Brain microvascular endothelial cell (primary cell): Measurements from ENCODE around the gene SRSF11.

ENCODE experiments used
- DNase-seq: peaks from one replicate; pipeline ENCODE4 v3.0.0-alpha.2; 2020
- H3K27ac ChIP-seq: fragments of 250-450 bp; sonication (Bioruptor Pico); 2 replicates; pipeline ENCODE4 v1.5.1; 2020; ENCODE audit warnings: mild to moderate bottlenecking, moderate library complexity
- H3K27me3 ChIP-seq: fragments of 250-450 bp; sonication (Bioruptor Pico); replicated peaks from 2 replicates; pipeline ENCODE4 v1.5.1; 2020; ENCODE audit warnings: mild to moderate bottlenecking
- H3K36me3 ChIP-seq: fragments of 250-450 bp; sonication (Bioruptor Pico); replicated peaks from 2 replicates; pipeline ENCODE4 v1.5.1; 2020; ENCODE audit warnings: mild to moderate bottlenecking
- H3K4me3 ChIP-seq: 2 replicates; pipeline ENCODE4 v1.5.1; 2011; ENCODE audit warnings: low read depth, mild to moderate bottlenecking, control low read depth, low read length, moderate library complexity
- in situ Hi-C: cut with HindIII; loops from 2 replicates; pipeline ENCODE4 v1.10.0; 2017; ENCODE audit warnings: low sequenced_read_pairs, low pct_ligation_motif_present
- TF ChIP-seq, protein P1 (sequence below): IDR thresholded peaks from 2 replicates; pipeline ENCODE4 v1.5.1; 2011; ENCODE audit warnings: low read depth, mild to moderate bottlenecking, moderate library complexity, low read length, control low read depth, inconsistent platforms; ENCODE audit errors: missing control alignments

SRSF11 gene

DNA sequence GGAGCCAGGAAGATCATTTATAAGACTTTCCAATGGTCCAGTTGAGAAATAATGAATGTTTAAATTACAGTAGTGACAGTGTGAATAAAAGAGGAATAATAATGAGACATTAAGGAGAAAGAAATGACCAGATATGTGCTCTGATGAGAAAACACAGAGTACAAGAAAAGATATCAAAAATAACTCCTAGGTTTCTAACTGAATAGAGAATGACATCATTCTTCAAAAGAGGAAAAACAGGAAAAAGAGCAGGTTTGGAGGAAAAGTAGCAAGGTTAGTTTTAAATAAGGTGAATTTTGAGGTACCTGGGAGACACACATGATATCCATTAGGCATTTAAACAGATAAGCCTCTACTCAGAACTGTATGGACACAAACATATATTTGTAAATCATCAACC lies 78.3 kb downstream of the SRSF11 start:
- TF ChIP-seq, protein P1, sequence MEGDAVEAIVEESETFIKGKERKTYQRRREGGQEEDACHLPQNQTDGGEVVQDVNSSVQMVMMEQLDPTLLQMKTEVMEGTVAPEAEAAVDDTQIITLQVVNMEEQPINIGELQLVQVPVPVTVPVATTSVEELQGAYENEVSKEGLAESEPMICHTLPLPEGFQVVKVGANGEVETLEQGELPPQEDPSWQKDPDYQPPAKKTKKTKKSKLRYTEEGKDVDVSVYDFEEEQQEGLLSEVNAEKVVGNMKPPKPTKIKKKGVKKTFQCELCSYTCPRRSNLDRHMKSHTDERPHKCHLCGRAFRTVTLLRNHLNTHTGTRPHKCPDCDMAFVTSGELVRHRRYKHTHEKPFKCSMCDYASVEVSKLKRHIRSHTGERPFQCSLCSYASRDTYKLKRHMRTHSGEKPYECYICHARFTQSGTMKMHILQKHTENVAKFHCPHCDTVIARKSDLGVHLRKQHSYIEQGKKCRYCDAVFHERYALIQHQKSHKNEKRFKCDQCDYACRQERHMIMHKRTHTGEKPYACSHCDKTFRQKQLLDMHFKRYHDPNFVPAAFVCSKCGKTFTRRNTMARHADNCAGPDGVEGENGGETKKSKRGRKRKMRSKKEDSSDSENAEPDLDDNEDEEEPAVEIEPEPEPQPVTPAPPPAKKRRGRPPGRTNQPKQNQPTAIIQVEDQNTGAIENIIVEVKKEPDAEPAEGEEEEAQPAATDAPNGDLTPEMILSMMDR, result no peak
- Histone ChIP-seq H3K27me3 (no peaks in the 10 kb centered on the region), H3K36me3 (peaks cover 6% of the 10 kb centered on the region), H3K27ac (no peak overlapping the region), H3K4me3 (no peak overlapping the region)
- DNase-seq, result no peak
- in situ Hi-C loops, result no loop called here
